ENCODE measurements around the gene KAT2B.

KAT2B gene

GRCh38 chr3:20146301-20146700 lies 106.1 kb downstream of the KAT2B start:
- Histone ChIP-seq H3K9me3 (replicated peaks in 1 of 11) (no peaks in the 10 kb centered on the region; a peak in 1 of 22 replicates), H3K9ac (no peak overlapping the region), H3K36me3 (peaks cover 7 to 53% (median 23%) of the 10 kb centered on the region in 11 experiments; a peak in 20 of 22 replicates), H3K4me2 (no peak overlapping the region), H3K27ac (no peak overlapping the region), H3K27me3 (no peaks in the 10 kb centered on the region), H4K20me1 (no peaks in the 10 kb centered on the region), H3K4me1 (no peaks in the 10 kb centered on the region), H3K4me3 (no peak overlapping the region)
- TF ChIP-seq Cebpa-rat (IDR thresholded peaks at IDR 0.05) = no peak

GRCh38 chr3:20147361-20147760 lies 107.1 kb downstream of the KAT2B start:
- no peaks in the 10 kb centered on the region for H3K27me3 ChIP-seq
- TF ChIP-seq Cebpa-rat (IDR thresholded peaks at IDR 0.05) = no peak
- no peaks in the 10 kb centered on the region for H4K20me1 ChIP-seq
- H3K4me3 ChIP-seq = no peak overlapping the region
- H3K9ac ChIP-seq = no peak overlapping the region
- H3K27ac ChIP-seq = no peak overlapping the region
- H3K9me3 ChIP-seq (replicated peaks in 1 of 11) = no peaks in the 10 kb centered on the region; a peak in 1 of 22 replicates
- H3K4me2 ChIP-seq = no peak overlapping the region
- no peaks in the 10 kb centered on the region for H3K4me1 ChIP-seq
- H3K36me3 ChIP-seq = peaks cover 7 to 54% (median 26%) of the 10 kb centered on the region in 11 experiments; a peak in 20 of 22 replicates

- Histone ChIP-seq H3K4me2 (no peak overlapping the region), H3K36me3 (peaks cover 8 to 53% (median 24%) of the 10 kb centered on the region in 11 experiments; a peak in 20 of 22 replicates), H3K9ac (no peak overlapping the region), H3K4me1 (no peaks in the 10 kb centered on the region), H3K27me3 (no peaks in the 10 kb centered on the region), H3K9me3 (replicated peaks in 1 of 11) (no peaks in the 10 kb centered on the region; a peak in 1 of 22 replicates), H3K27ac (no peak overlapping the region), H4K20me1 (no peaks in the 10 kb centered on the region), H3K4me3 (no peak overlapping the region)
- TF ChIP-seq Cebpa-rat (IDR thresholded peaks at IDR 0.05) = no peak
These were observed 108.2 kb downstream of the KAT2B start for GRCh38 chr3:20148466-20148865.

- H3K9me3 ChIP-seq (replicated peaks in 1 of 11) = no peaks in the 10 kb centered on the region
- H3K36me3 ChIP-seq = peaks cover 13 to 86% (median 50%) of the 10 kb centered on the region in 11 experiments; a peak in 19 of 22 replicates
- H3K27ac ChIP-seq = no peak overlapping the region
- no peak overlapping the region for H3K9ac ChIP-seq
- H3K4me2 ChIP-seq = no peak overlapping the region
- H3K4me3 ChIP-seq = no peak overlapping the region
- H3K4me1 ChIP-seq = no peaks in the 10 kb centered on the region
- TF ChIP-seq Cebpa-rat (IDR thresholded peaks at IDR 0.05) = no peak
- no peaks in the 10 kb centered on the region for H3K27me3 ChIP-seq
- no peaks in the 10 kb centered on the region for H4K20me1 ChIP-seq
These were observed 113.8 kb downstream of the KAT2B start for GRCh38 chr3:20154078-20154477.

- Histone ChIP-seq H3K4me1 (peaks cover 2 to 7% (median 4%) of the 10 kb centered on the region in 10 experiments; a peak in 18 of 20 replicates), H3K27me3 (no peaks in the 10 kb centered on the region), H3K4me3 (no peak overlapping the region), H3K27ac (no peak overlapping the region), H4K20me1 (no peaks in the 10 kb centered on the region), H3K9ac (no peak overlapping the region), H3K36me3 (peaks cover 11 to 92% (median 56%) of the 10 kb centered on the region in 11 experiments; a peak in 20 of 22 replicates), H3K4me2 (no peak overlapping the region), H3K9me3 (replicated peaks in 1 of 11) (no peaks in the 10 kb centered on the region)
- no peak for TF ChIP-seq Cebpa-rat (IDR thresholded peaks at IDR 0.05)
These were observed 114.7 kb downstream of the KAT2B start for GRCh38 chr3:20154928-20155327.

- Histone ChIP-seq H3K27ac (peak overlapping the region in 10 of 11 experiments; percentile 35 to 74 (median 54); a peak in 19 of 22 replicates), H3K9ac (peak overlapping the region in 5 of 11 experiments; percentile 1 to 37 (median 21); a peak in 5 of 22 replicates), H4K20me1 (no peaks in the 10 kb centered on the region), H3K4me1 (peaks cover 15 to 24% (median 19%) of the 10 kb centered on the region in 10 experiments), H3K4me3 (peak overlapping the region in 1 of 10 experiments; percentile 7; a peak in 1 of 20 replicates), H3K4me2 (peak overlapping the region; percentile 49 to 81 (median 67); a peak in 21 of 22 replicates), H3K27me3 (no peaks in the 10 kb centered on the region), H3K9me3 (replicated peaks in 1 of 11) (no peaks in the 10 kb centered on the region), H3K36me3 (peaks cover 0 to 98% (median 72%) of the 10 kb centered on the region in 11 experiments; a peak in 20 of 22 replicates)
- no peak for TF ChIP-seq Cebpa-rat (IDR thresholded peaks at IDR 0.05)
These were observed 120.0 kb downstream of the KAT2B start for GRCh38 chr3:20160230-20160629.

GRCh38 chr3:20161714-20162113 lies 121.5 kb downstream of the KAT2B start:
- Histone ChIP-seq H3K36me3 (peaks cover 0 to 98% (median 74%) of the 10 kb centered on the region in 11 experiments; a peak in 18 of 22 replicates), H3K4me3 (no peak overlapping the region), H4K20me1 (no peaks in the 10 kb centered on the region), H3K4me2 (peak overlapping the region in 2 of 11 experiments; percentile 74 to 81; a peak in 1 of 22 replicates), H3K27me3 (no peaks in the 10 kb centered on the region), H3K27ac (peak overlapping the region in 1 of 11 experiments; percentile 67; a peak in 1 of 22 replicates), H3K9me3 (replicated peaks in 1 of 11) (no peaks in the 10 kb centered on the region), H3K9ac (no peak overlapping the region), H3K4me1 (peaks cover 15 to 28% (median 19%) of the 10 kb centered on the region in 10 experiments)
- no peak for TF ChIP-seq Cebpa-rat (IDR thresholded peaks at IDR 0.05)

- H3K36me3 ChIP-seq = peaks cover 4 to 100% (median 91%) of the 10 kb centered on the region in 11 experiments; a peak in 20 of 22 replicates
- H3K9me3 ChIP-seq (replicated peaks in 1 of 11) = no peaks in the 10 kb centered on the region
- TF ChIP-seq Cebpa-rat (IDR thresholded peaks at IDR 0.05) = no peak
- H3K4me2 ChIP-seq = no peak overlapping the region
- no peaks in the 10 kb centered on the region for H3K27me3 ChIP-seq
- H4K20me1 ChIP-seq = no peaks in the 10 kb centered on the region; a peak in 1 of 22 replicates
- no peaks in the 10 kb centered on the region for H3K4me1 ChIP-seq
- H3K4me3 ChIP-seq = no peak overlapping the region
- H3K9ac ChIP-seq = no peak overlapping the region
- H3K27ac ChIP-seq = no peak overlapping the region
These were observed 133.7 kb downstream of the KAT2B start for GRCh38 chr3:20173844-20174410.

- Histone ChIP-seq H3K4me2 (no peak overlapping the region), H3K9ac (no peak overlapping the region), H3K27ac (no peak overlapping the region), H4K20me1 (no peaks in the 10 kb centered on the region), H3K36me3 (peaks cover 0 to 76% (median 65%) of the 10 kb centered on the region in 11 experiments; a peak in 19 of 22 replicates), H3K4me3 (no peak overlapping the region), H3K9me3 (replicated peaks in 1 of 11) (no peaks in the 10 kb centered on the region), H3K27me3 (no peaks in the 10 kb centered on the region), H3K4me1 (peaks cover 7 to 25% (median 14%) of the 10 kb centered on the region in 10 experiments; a peak in 18 of 20 replicates)
- TF ChIP-seq Cebpa-rat (IDR thresholded peaks at IDR 0.05) = no peak
These were observed 141.0 kb downstream of the KAT2B start for GRCh38 chr3:20181276-20181675.
